Mesothelial cell of epicardium (in vitro differentiated cells): ENCODE results near the gene CHURC1. TPM values are rescaled to one million over a fixed set of nuclear protein-coding genes. Genes with fewer than 3 reads are reported as not detected.

Source experiments
- DNase-seq, 2 experiments: peaks; one replicate each; pipeline ENCODE4 v3.0.0; 2021; ENCODE audit warnings: low spot score in 2 of 2; ENCODE audit not compliant: unreplicated experiment in 2 of 2
- H3K27ac Mint-ChIP-seq: 2 replicates; pipeline ENCODE4 v1.8.0; 2021; ENCODE audit warnings: mixed read lengths
- H3K27me3 Mint-ChIP-seq: 2 replicates; pipeline ENCODE4 v1.8.0; 2021; ENCODE audit warnings: low read depth, mixed read lengths
- H3K36me3 Mint-ChIP-seq: 2 replicates; pipeline ENCODE4 v1.8.0; 2021; ENCODE audit warnings: mixed read lengths
- H3K4me1 Mint-ChIP-seq: 2 replicates; pipeline ENCODE4 v1.8.0; 2021; ENCODE audit warnings: mixed read lengths
- H3K4me3 Mint-ChIP-seq: 2 replicates; pipeline ENCODE4 v1.8.0; 2021; ENCODE audit warnings: mild to moderate bottlenecking, moderate library complexity, mixed read lengths
- H3K9me3 Mint-ChIP-seq: 2 replicates; pipeline ENCODE4 v1.8.0; 2021; ENCODE audit warnings: mixed read lengths
- total RNA-seq: library from RNA; stranded (reverse); gene quantifications from 3 replicates; pipeline ENCODE4 v1.2.1, GENCODE V29; 2021
- TF ChIP-seq, protein P1 (sequence below): fragments of 200-600 bp; sonication (generic); IDR thresholded peaks from one replicate; pipeline ENCODE4 v1.5.0; 2021; ENCODE audit warnings: antibody characterized with exemption; ENCODE audit not compliant: unreplicated experiment

The CHURC1 gene
- total RNA-seq, 1 donor from 2014 or later = 45.8 TPM

- Mint-ChIP-seq H3K9me3 (no peaks in the 10 kb centered on the region), H3K27ac (no peak overlapping the region), H3K4me1 (no peaks in the 10 kb centered on the region), H3K4me3 (no peak overlapping the region), H3K27me3 (no peaks in the 10 kb centered on the region), H3K36me3 (peaks cover 38% of the 10 kb centered on the region)
- no peak for DNase-seq
- TF ChIP-seq, protein P1, sequence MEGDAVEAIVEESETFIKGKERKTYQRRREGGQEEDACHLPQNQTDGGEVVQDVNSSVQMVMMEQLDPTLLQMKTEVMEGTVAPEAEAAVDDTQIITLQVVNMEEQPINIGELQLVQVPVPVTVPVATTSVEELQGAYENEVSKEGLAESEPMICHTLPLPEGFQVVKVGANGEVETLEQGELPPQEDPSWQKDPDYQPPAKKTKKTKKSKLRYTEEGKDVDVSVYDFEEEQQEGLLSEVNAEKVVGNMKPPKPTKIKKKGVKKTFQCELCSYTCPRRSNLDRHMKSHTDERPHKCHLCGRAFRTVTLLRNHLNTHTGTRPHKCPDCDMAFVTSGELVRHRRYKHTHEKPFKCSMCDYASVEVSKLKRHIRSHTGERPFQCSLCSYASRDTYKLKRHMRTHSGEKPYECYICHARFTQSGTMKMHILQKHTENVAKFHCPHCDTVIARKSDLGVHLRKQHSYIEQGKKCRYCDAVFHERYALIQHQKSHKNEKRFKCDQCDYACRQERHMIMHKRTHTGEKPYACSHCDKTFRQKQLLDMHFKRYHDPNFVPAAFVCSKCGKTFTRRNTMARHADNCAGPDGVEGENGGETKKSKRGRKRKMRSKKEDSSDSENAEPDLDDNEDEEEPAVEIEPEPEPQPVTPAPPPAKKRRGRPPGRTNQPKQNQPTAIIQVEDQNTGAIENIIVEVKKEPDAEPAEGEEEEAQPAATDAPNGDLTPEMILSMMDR = no peak
Observed at GRCh38 chr14:64950889-64951288, 36.6 kb downstream of the CHURC1 start.

GRCh38 chr14:64951291-64951690, 37.0 kb downstream of the CHURC1 start:
- Mint-ChIP-seq H3K4me1 (no peaks in the 10 kb centered on the region), H3K27me3 (no peaks in the 10 kb centered on the region), H3K4me3 (no peak overlapping the region), H3K36me3 (peaks cover 36% of the 10 kb centered on the region), H3K27ac (no peak overlapping the region), H3K9me3 (no peaks in the 10 kb centered on the region)
- TF ChIP-seq, protein P1 = no peak
- DNase-seq = no peak

DNA sequence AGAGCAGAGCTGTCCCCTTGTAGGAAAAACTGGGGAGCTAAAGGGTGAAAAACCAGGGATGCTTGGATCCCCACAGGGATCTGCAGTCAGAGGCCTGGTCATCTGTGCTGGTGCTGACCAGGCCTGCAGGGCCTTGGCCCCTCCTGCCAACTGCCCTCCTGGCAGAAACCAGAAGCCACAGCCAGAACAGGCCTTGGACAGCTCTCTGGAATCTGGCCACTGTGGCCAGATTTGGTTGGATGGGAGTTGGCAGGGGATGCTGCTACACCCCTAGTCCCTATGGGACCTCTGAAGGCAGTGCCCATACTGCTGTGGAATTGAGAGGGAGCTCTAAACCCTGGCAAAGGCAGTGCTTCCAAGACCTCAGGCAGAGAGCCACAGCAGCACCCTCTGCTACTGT, 37.5 kb downstream of the CHURC1 start:
- Mint-ChIP-seq H3K27ac (no peak overlapping the region), H3K27me3 (no peaks in the 10 kb centered on the region), H3K4me1 (no peaks in the 10 kb centered on the region), H3K4me3 (no peak overlapping the region), H3K9me3 (no peaks in the 10 kb centered on the region), H3K36me3 (peaks cover 32% of the 10 kb centered on the region)
- no peak for DNase-seq
- TF ChIP-seq, protein P1 = no peak

DNA sequence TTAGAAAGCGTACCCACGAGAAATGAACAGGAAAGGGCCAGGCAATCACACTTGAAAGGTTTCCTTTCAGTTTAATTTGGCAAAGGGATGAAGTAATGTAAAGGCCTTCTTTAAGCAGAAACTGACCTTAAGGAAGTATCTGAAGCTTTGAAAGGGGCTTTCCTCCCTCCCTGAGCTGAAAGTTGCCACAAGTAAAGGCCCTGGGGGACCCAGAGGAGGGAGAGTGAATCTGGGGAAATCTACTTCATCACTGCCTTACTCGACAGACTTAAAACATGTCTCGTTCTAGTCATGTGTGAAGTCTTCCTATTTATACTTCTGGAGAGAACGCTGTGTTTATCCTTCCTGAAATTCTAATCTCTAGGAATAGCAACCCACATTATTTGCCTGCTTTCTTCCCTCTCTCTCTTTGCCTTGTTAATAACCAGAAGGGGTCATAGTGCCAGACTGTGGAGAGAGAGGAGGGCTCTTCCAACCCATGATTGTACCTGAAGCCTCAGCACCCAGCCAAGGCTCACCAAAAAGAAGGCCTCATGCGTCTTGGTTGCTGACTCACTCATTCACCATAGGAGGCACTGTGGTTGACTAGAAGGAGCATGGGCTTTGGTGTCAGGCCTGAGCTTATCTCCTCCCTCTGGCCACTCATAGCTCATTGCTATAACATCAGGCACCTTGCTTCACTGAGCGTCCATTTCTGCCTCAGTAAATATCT, 38.5 kb downstream of the CHURC1 start:
- TF ChIP-seq, protein P1 = no peak
- H3K27ac Mint-ChIP-seq = no peak overlapping the region
- H3K9me3 Mint-ChIP-seq = no peaks in the 10 kb centered on the region
- no peaks in the 10 kb centered on the region for H3K4me1 Mint-ChIP-seq
- DNase-seq = no peak
- no peaks in the 10 kb centered on the region for H3K27me3 Mint-ChIP-seq
- H3K4me3 Mint-ChIP-seq = no peak overlapping the region
- peaks cover 28% of the 10 kb centered on the region for H3K36me3 Mint-ChIP-seq

- TF ChIP-seq, protein P1 = no peak
- H3K9me3 Mint-ChIP-seq = no peaks in the 10 kb centered on the region
- H3K4me1 Mint-ChIP-seq = no peaks in the 10 kb centered on the region
- no peak overlapping the region for H3K4me3 Mint-ChIP-seq
- no peak for DNase-seq
- no peak overlapping the region for H3K27ac Mint-ChIP-seq
- H3K27me3 Mint-ChIP-seq = no peaks in the 10 kb centered on the region
- peaks cover 29% of the 10 kb centered on the region for H3K36me3 Mint-ChIP-seq
Observed at GRCh38 chr14:64953310-64953654, 39.0 kb downstream of the CHURC1 start.
